Activated effector memory CD4-positive, alpha-beta T cell treated with Interleukin-2 at 50 U/mL for 16 hours (primary cell): ENCODE results near the gene ANKH.

Source experiments
- DNase-seq: peaks from one replicate; pipeline ENCODE4 v3.0.0-alpha.2; 2020

ANKH gene

DNA sequence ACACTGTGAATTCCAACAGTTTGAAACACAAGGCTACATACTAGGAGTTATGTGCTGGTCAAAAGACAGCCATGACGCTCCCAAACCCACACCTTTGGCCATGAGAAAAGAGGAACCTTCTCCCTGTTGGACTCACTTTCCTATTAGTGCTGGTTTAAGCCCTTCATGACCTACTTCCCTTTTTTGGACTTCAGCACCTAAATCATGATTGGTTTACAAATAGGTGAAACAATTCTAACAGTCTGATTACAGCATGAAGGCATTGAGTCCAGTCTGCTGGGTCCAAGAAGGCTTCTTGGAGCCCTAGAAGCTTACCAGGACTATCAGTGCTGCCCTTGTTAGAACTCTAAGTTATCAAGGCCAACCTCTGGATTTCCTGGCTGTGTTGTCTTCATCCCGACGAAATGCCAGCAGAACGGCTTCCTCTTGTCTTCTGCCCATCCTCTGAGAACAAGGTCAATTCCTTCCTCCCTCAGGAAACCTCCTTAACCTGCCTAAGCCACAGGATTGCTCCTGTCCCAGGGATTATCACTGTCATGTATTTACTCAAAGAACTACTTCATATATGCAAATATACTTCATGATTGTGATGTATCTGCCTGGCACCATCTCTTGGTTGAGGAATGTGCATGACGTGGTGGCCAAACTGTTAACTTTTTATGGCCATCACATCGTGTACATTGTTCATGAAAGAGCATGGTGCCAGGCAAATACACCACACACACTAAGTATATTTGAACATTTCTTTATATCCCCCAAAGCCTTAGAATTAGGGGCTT lies 83.6 kb downstream of the ANKH start:
- DNase-seq = no peak

GRCh38 chr5:14783691-14784090 lies 87.9 kb downstream of the ANKH start:
- no peak for DNase-seq

DNA sequence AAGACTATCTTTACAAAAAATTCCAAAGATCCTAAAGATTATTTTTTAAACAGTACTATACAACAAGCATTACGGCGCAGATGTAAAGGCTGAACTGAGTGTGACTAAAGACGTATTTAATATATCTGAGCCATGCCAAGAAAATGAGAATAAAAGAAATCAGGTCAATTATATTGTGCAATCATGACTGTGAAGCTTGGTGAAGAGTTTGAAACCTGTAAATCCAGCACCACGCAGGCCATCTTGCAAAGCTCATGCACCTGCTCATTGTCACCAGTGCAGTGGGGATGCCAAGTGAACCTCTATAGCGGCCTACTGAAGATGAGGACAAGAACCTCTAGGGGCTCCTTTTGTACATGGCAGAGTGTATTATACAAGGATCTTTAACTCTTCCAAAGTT lies 89.0 kb downstream of the ANKH start:
- DNase-seq = no peak

GRCh38 chr5:14781106-14781505 lies 90.5 kb downstream of the ANKH start:
- DNase-seq = no peak

GRCh38 chr5:14779975-14780374 lies 91.6 kb downstream of the ANKH start:
- DNase-seq = no peak

DNA sequence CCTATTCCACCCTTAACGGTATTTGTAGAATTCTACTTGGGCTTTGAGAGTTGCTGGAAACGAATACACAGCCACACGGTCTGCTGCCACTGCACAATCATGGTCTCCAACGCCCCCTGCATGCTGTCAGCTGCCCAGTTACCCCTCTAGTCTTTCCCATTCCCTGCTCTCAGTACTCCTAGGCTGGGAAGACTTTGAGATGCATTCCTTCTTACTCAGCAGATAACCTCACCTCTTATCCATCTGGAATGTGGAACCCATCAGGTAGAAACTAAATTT lies 92.8 kb downstream of the ANKH start:
- no peak for DNase-seq

- DNase-seq = no peak
These were observed 93.4 kb downstream of the ANKH start for GRCh38 chr5:14777932-14778791.

GRCh38 chr5:14777187-14777586 lies 94.4 kb downstream of the ANKH start:
- no peak for DNase-seq

DNA sequence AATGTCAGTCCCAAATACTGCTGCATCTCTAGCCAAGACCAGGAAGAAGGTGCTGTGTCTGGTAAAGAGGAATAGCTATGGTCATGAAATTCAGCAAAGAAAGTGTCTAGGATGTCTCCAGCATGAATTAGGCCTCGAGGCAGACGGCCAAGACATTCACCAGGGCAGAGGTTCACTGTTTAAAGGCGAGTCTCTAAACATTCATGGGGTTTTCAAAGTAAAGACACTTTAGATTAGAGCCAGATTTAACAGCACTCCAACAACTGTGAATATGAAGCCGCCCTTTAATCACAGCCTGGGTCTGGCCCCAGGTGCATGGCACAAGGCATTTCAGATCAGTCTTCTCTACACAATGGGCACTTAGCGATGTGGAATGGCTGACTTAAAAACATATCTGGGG lies 95.0 kb downstream of the ANKH start:
- no peak for DNase-seq

DNA sequence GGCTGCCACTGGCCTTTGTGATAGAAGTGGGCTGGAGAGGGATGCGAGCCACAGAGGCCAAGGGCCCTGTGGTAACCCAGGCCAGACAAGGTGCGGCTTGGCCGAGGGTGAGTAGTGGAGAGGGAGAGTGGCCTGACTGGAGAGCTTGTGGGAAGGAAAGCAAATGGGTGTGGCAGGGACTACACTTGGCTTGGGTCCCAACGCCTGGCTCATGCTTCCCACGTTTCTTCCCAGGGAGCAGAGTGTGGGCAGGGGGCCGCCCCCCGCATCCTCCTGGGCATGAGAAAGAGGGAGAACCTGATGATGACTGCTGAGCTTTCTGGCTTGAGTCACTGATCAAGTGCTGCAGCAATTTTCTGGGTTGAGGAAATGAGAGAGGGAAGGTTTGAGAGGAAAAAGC lies 95.7 kb downstream of the ANKH start:
- DNase-seq = no peak

- no peak for DNase-seq
These were observed 98.0 kb downstream of the ANKH start for GRCh38 chr5:14773588-14773987.

GRCh38 chr5:14771972-14772371 lies 99.6 kb downstream of the ANKH start:
- no peak for DNase-seq

GRCh38 chr5:14771189-14771588 lies 100.4 kb downstream of the ANKH start:
- DNase-seq = no peak

GRCh38 chr5:14768508-14769365 lies 102.8 kb downstream of the ANKH start:
- DNase-seq = no peak

DNA sequence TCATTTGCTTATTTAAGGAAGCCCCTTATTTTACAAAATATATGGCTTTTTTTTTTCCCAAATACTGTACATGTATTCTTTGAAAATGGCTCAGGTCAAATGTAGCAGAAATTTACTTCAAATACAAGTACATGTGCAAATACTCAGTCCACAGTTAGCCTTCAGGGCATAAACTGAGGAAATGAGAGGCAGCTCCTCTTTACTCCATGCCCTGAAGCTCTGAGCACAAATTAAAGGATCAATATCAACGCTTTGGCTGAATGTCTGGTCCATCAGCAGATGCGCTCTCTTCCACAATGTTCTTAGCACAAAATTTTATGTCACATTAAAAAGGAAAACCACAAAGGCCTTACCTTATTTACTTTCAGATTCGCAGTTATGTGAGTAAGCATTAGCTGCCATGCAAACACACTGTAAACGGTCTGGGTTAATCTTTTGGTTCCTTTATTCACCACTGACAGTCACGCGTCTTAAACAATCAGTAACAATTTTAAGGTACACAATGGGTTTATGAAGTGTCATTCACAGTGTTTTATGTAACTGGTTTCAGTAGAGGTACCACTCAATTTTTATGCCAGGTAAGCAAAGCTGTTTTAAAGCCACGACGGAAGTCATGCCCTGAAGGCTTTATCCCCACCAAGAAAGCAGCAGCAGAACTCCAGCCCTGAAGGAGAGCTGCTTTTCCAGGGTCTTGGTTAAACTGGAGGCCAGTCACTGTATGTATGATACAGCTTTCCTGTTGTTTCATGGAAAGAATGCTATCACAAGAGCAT lies 103.7 kb downstream of the ANKH start:
- DNase-seq = no peak

DNA sequence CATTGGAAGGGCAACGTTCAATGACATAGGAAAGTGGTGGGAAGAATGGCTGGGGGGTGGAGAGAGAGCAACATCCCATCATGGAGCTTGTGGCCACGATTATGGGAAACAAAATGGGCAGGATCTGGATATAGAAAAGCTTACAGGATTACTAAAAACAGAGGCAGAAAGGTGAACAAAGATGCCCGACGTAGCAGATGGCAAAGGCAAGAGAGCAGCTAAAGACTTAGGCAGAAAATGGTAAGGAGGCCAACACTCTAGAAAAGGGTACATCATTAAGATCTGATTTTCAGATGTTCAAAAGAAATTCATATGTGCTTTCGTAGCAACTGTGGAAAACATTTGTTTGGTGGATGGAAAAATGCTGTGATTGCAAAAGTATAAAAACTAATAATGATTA lies 104.5 kb downstream of the ANKH start:
- DNase-seq = no peak

- DNase-seq = no peak
These were observed 105.0 kb downstream of the ANKH start for GRCh38 chr5:14766584-14766983.

DNA sequence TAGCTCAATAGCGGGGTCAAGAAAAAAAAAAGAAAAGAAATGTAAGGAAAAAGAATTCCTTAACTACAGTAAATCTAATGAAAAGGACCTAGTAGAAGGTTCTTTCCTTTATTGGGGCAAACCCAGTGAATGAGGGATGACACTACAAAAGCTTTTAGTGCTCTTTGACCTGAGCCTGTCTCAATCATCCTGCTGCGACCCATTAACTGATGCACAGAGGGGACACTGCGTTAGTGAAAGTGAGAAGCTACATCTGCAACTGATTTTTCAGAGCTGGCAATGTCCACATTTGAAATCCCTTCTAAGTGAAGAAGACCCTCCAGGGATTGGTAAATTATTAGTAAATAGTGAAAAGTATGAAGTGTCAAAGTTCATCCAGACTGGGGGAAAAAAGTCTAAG lies 106.0 kb downstream of the ANKH start:
- no peak for DNase-seq

- DNase-seq = no peak
These were observed 108.9 kb downstream of the ANKH start for GRCh38 chr5:14762549-14763216.

DNA sequence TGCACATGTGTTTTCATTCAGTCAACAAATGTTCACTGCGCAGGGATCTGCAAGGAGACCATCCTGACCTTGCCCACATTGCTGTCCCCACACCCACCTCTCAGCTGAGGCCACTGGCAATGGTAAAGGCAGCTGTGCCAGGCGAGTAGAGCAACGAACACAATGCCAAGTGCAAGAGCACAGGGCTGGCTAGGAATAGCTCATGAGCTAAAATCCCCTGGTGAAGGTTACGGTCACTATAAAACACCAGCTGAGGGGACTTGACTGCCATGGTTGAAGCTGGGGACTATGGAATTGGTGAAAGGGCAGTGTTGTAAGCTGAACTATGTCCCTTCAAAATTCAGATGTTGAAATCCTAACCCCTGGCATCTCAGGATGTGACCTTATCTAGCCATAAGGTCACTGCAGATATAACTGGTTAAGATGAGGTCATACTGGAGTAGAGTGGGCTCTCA lies 111.0 kb downstream of the ANKH start:
- DNase-seq = no peak

GRCh38 chr5:14759744-14760547 lies 111.6 kb downstream of the ANKH start:
- no peak for DNase-seq
